GM18907 (cell line): Measurements from ENCODE around the gene HIBADH.

Source experiments
- ATAC-seq: cut with Tn5 transposase; IDR thresholded peaks from one replicate; pipeline ENCODE4 v1.9.1; 2021; ENCODE audit warnings: mild to moderate bottlenecking, moderate library complexity; ENCODE audit not compliant: unreplicated experiment

Gene HIBADH

GRCh38 chr7:27553273-27553672 lies 109.4 kb downstream of the HIBADH start:
- ATAC-seq = no peak

GRCh38 chr7:27551803-27552400 lies 110.8 kb downstream of the HIBADH start:
- ATAC-seq = no peak

GRCh38 chr7:27549606-27550005 lies 113.1 kb downstream of the HIBADH start:
- no peak for ATAC-seq

GRCh38 chr7:27548304-27548703 lies 114.4 kb downstream of the HIBADH start:
- no peak for ATAC-seq

- no peak for ATAC-seq
Measured at GRCh38 chr7:27547401-27547800, 115.3 kb downstream of the HIBADH start.

- no peak for ATAC-seq
Measured at GRCh38 chr7:27546610-27547009, 116.1 kb downstream of the HIBADH start.

GRCh38 chr7:27535795-27536194 lies 126.9 kb downstream of the HIBADH start:
- ATAC-seq = no peak

GRCh38 chr7:27533652-27534081 lies 129.0 kb downstream of the HIBADH start:
- ATAC-seq = no peak

GRCh38 chr7:27532314-27532713 lies 130.4 kb downstream of the HIBADH start:
- ATAC-seq = no peak

- ATAC-seq = no peak
Measured at GRCh38 chr7:27527348-27527714, 135.4 kb downstream of the HIBADH start.

GRCh38 chr7:27526611-27527347 lies 135.9 kb downstream of the HIBADH start:
- ATAC-seq = no peak

- no peak for ATAC-seq
Measured at GRCh38 chr7:27526131-27526530, 136.6 kb downstream of the HIBADH start.

GRCh38 chr7:27523321-27523720 lies 139.4 kb downstream of the HIBADH start:
- no peak for ATAC-seq

- ATAC-seq = no peak
Measured at GRCh38 chr7:27522566-27522965, 140.1 kb downstream of the HIBADH start.

GRCh38 chr7:27520815-27521790 lies 141.6 kb downstream of the HIBADH start:
- no peak for ATAC-seq

GRCh38 chr7:27519793-27520469 lies 142.8 kb downstream of the HIBADH start:
- no peak for ATAC-seq

GRCh38 chr7:27518561-27519350 lies 143.9 kb downstream of the HIBADH start:
- ATAC-seq = no peak

- no peak for ATAC-seq
Measured at GRCh38 chr7:27516421-27516820, 146.3 kb downstream of the HIBADH start.

GRCh38 chr7:27515933-27516332 lies 146.8 kb downstream of the HIBADH start:
- ATAC-seq = no peak

- ATAC-seq = no peak
Measured at GRCh38 chr7:27514861-27515260, 147.8 kb downstream of the HIBADH start.
